Measurements from ENCODE around the gene EPB41L5.
A peak's percentile ranks its signal among the peaks of the same experiment; 100 is the strongest.
"Not testable (repeated sequence)": the region's sequence is repeated elsewhere in the genome, so short reads cannot be mapped to it uniquely, and the experiment has no call there.

The EPB41L5 gene

DNA sequence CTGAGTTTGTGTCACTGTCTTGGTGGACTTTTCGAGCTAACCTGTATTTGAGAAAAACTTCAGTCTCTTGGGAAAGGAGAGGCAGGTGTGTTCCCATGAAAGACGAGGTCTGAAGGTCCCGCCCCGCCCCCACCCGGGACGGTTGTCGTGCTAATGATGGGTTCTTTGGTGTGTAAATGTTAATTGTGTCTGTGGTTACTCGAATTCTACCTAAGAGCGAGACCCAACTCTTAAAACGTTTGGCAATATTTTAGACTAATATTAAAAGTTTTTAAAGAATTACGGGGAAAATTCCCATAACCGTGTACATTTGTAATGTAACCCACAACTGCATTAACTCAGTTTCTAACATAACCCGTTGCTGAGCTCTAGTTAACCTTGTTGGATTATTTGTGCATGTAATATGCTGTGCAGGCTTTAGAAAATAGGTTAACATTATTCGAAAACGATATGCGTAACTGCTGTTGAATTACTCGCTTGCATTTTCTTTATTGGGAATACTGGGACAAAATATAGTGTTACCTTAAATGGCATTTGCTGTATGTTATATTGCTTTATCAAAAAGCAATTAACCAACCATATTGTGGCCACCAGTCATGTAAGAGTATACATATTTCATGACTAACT, 833 bp downstream of the EPB41L5 start:
- Histone ChIP-seq H3K4me1 (ENCODE audit: control insufficient read depth in 1 of 2, insufficient read depth in 2 of 2, low read length in 2 of 2) (peaks cover 4 to 8% of the 10 kb centered on the region in 2 donors), H3K4me3 (ENCODE audit: low read depth in 1 of 2, low read length in 2 of 2) (peak overlapping the region; percentile 71 to 93), H3K27me3 (ENCODE audit: low read depth, low read length) (peaks cover 3% of the 10 kb centered on the region), H3K36me3 (ENCODE audit: control insufficient read depth in 1 of 2, insufficient read depth in 2 of 2, low read length in 2 of 2) (no peaks in the 10 kb centered on the region), H3K9me3 (ENCODE audit: control insufficient read depth in 1 of 2, low read length in 2 of 2) (no peaks in the 10 kb centered on the region), H3K27ac (ENCODE audit: low read length) (peak overlapping the region; percentile 53)

DNA sequence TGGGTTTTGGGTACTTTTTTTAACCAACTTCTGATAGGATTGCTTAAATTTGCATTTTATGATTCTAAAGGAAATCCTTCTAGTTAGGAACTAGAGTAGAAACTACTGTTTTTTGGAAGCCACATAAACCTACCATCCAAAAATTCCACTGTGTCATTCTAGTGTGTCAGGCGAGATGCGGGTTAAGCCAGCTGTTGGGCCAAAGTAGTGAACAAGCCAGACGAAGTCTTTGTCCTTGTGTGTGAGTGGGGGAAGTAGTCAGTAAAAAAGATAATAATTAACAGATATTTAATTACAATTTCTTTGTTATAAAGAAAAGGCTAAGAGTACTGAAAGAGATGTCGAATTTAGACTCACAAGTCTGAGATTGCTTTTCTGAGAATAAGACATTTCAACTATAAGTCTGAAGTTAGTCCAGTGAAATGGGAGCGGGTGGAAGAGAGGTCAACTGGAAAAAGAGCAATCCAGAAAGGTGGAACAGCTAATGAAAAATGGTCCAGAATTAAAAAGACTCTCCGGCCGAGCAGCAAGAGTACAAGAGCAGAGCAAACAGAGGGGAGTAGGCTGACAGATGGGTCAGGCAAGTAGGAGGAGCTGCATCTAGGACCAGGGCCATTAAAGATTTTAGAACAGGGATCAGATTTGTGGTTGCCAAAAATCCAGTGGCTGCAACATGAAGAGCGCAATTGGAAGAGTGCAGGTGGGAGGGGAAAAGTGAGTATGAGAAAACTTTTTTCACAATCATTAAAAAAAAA, 1.5 kb downstream of the EPB41L5 start:
- Histone ChIP-seq H3K36me3 (ENCODE audit: control insufficient read depth in 1 of 2, insufficient read depth in 2 of 2, low read length in 2 of 2) (no peaks in the 10 kb centered on the region), H3K27ac (ENCODE audit: low read length) (no peak overlapping the region), H3K9me3 (ENCODE audit: control insufficient read depth in 1 of 2, low read length in 2 of 2) (no peaks in the 10 kb centered on the region), H3K4me3 (ENCODE audit: low read depth in 1 of 2, low read length in 2 of 2) (peak overlapping the region; percentile 71 to 93), H3K4me1 (ENCODE audit: control insufficient read depth in 1 of 2, insufficient read depth in 2 of 2, low read length in 2 of 2) (peaks cover 4 to 8% of the 10 kb centered on the region in 2 donors), H3K27me3 (ENCODE audit: low read depth, low read length) (peaks cover 3% of the 10 kb centered on the region)

DNA sequence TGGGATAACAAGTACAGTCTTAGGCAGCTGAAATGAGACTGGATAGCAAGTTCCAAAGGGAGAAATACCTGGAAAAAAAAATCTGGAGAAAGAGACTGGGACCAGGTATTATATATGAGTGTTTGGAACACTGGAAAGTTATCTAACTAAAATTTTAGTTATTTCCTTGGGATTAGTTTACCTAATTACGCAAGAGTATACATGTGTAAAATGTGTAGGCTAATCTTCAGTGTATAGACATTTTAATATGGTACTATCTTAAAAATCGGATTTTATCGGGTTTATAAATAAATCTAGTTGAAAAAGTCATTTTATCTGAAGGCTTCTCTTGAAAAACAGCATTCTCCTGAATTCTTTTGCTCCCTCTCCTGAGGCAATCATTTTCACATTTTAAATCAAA, 3.9 kb downstream of the EPB41L5 start:
- Histone ChIP-seq H3K27me3 (ENCODE audit: low read depth, low read length) (peaks cover 3% of the 10 kb centered on the region), H3K27ac (ENCODE audit: low read length) (no peak overlapping the region), H3K9me3 (ENCODE audit: control insufficient read depth in 1 of 2, low read length in 2 of 2) (no peaks in the 10 kb centered on the region), H3K4me1 (ENCODE audit: control insufficient read depth in 1 of 2, insufficient read depth in 2 of 2, low read length in 2 of 2) (peaks cover 4 to 6% of the 10 kb centered on the region in 2 donors), H3K36me3 (ENCODE audit: control insufficient read depth in 1 of 2, insufficient read depth in 2 of 2, low read length in 2 of 2) (no peaks in the 10 kb centered on the region), H3K4me3 (ENCODE audit: low read depth in 1 of 2, low read length in 2 of 2) (no peak overlapping the region)

DNA sequence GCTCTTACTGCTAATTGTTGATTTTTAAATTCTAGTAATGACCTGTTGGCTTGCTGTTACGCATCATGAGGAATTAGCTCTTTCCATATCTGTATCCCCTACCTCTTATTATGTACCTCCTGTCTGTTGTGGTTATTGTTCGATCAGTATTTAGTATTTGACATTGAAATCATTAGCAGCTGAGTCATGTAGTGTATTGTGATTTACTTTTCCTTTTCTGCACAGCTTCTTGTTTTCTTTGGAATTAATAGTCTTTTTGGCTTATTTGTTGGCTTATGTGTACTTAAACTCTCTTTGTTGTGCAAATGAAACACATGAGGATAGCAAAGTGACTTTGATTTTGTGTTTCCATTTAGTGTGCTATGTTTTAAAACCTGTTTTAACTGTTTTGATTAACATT, 4.3 kb downstream of the EPB41L5 start:
- no peak overlapping the region for H3K4me3 ChIP-seq (ENCODE audit: low read depth in 1 of 2, low read length in 2 of 2)
- H3K27me3 ChIP-seq (ENCODE audit: low read depth, low read length) = peaks cover 3% of the 10 kb centered on the region
- H3K9me3 ChIP-seq (ENCODE audit: control insufficient read depth in 1 of 2, low read length in 2 of 2) = no peaks in the 10 kb centered on the region
- H3K27ac ChIP-seq (ENCODE audit: low read length) = no peak overlapping the region
- H3K4me1 ChIP-seq (ENCODE audit: control insufficient read depth in 1 of 2, insufficient read depth in 2 of 2, low read length in 2 of 2) = peaks cover 2 to 3% of the 10 kb centered on the region in 2 donors
- H3K36me3 ChIP-seq (ENCODE audit: control insufficient read depth in 1 of 2, insufficient read depth in 2 of 2, low read length in 2 of 2) = no peaks in the 10 kb centered on the region

DNA sequence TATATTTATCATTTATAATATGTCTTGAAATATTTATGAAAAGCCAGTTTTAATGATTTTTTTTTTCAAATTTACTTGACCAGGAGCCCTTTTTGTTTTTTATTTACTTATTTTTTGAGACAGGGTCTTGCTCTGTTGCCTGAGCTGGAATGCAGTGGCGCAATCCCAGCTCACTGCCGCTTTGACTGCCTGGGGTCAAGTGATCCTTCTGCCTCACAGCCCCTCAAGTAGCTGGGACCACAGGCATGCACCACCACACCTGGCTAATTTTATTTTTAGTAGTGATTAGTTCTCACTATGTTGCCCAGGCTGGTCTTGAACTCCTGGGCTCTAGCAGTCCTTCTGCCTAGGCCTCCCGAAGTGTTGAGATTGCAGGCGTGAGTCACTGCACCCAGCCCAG, 5.7 kb downstream of the EPB41L5 start:
- Histone ChIP-seq H3K4me3 (ENCODE audit: low read depth in 1 of 2, low read length in 2 of 2) (no peak overlapping the region), H3K4me1 (ENCODE audit: control insufficient read depth in 1 of 2, insufficient read depth in 2 of 2, low read length in 2 of 2) (no peaks in the 10 kb centered on the region), H3K27ac (ENCODE audit: low read length) (no peak overlapping the region), H3K27me3 (ENCODE audit: low read depth, low read length) (peaks cover 3% of the 10 kb centered on the region), H3K9me3 (ENCODE audit: control insufficient read depth in 1 of 2, low read length in 2 of 2) (no peaks in the 10 kb centered on the region), H3K36me3 (ENCODE audit: control insufficient read depth in 1 of 2, insufficient read depth in 2 of 2, low read length in 2 of 2) (no peaks in the 10 kb centered on the region)

DNA sequence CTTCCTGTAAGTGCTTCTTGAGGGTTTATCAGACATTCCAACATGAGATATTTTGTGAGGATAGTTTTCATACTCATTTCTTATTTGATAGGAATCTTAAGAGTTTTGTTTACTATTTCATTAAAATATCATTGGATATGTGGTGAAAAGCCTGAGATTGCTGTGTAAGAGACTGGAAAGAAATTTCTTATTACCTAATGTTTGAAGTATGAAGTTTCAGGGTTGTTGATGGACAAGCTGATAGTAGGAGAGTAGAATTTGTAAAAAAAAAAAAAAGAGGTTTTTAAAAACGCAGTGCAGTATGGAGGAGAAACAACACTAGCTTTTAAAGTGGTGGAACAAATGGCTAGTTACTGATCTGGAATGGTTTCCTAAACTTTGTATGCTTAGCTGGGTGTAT, 7.7 kb downstream of the EPB41L5 start:
- Histone ChIP-seq H3K4me1 (ENCODE audit: control insufficient read depth in 1 of 2, insufficient read depth in 2 of 2, low read length in 2 of 2) (no peaks in the 10 kb centered on the region), H3K9me3 (ENCODE audit: control insufficient read depth in 1 of 2, low read length in 2 of 2) (no peaks in the 10 kb centered on the region), H3K27ac (ENCODE audit: low read length) (no peak overlapping the region), H3K27me3 (ENCODE audit: low read depth, low read length) (no peaks in the 10 kb centered on the region), H3K4me3 (ENCODE audit: low read depth in 1 of 2, low read length in 2 of 2) (no peak overlapping the region), H3K36me3 (ENCODE audit: control insufficient read depth in 1 of 2, insufficient read depth in 2 of 2, low read length in 2 of 2) (no peaks in the 10 kb centered on the region)

DNA sequence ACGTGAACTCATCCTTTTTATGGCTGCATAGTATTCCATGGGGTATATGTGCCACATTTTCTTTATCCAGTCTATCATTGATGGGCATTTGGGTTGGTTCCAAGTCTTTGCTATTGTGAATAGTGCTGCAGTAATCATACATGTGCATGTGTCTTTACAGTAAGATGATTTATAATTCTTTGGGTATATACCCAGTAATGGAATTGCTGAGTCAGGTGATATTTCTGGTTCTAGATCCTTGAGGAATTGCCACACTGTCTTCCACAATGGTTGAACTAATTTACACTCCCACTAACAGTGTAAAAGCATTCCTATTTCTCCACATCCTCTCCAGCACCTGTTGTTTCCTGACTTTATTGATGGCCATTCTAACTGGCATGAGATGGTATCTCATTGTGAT, 9.6 kb downstream of the EPB41L5 start:
- not testable (repeated sequence) for H3K27me3 ChIP-seq (ENCODE audit: low read depth, low read length); H3K4me3 ChIP-seq (ENCODE audit: low read depth in 1 of 2, low read length in 2 of 2); H3K9me3 ChIP-seq (ENCODE audit: control insufficient read depth in 1 of 2, low read length in 2 of 2); H3K27ac ChIP-seq (ENCODE audit: low read length); H3K4me1 ChIP-seq (ENCODE audit: control insufficient read depth in 1 of 2, insufficient read depth in 2 of 2, low read length in 2 of 2); H3K36me3 ChIP-seq (ENCODE audit: control insufficient read depth in 1 of 2, insufficient read depth in 2 of 2, low read length in 2 of 2)

DNA sequence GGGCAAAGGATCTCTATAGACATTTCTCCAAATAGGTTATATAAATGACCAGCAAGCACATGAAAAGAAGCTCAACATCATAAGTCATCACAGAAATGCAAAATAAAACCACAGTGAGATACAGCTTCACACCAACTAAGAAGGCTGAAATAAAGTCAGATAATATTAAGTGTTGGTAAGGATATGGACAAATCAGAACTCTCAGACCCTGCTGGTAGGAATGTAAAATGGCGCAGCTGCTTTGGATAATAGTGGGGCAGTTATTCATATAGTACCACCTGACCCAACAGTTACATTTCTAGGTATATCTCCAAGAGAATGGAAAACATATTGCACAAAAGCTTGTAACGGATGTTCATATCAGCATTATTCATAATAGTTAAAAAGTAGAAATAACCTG, 14.0 kb downstream of the EPB41L5 start:
- H3K27me3 ChIP-seq (ENCODE audit: low read depth, low read length) = no peaks in the 10 kb centered on the region
- H3K36me3 ChIP-seq (ENCODE audit: control insufficient read depth in 1 of 2, insufficient read depth in 2 of 2, low read length in 2 of 2) = no peaks in the 10 kb centered on the region
- no peaks in the 10 kb centered on the region for H3K4me1 ChIP-seq (ENCODE audit: control insufficient read depth in 1 of 2, insufficient read depth in 2 of 2, low read length in 2 of 2)
- no peak overlapping the region for H3K27ac ChIP-seq (ENCODE audit: low read length)
- H3K4me3 ChIP-seq (ENCODE audit: low read depth in 1 of 2, low read length in 2 of 2) = no peak overlapping the region
- no peaks in the 10 kb centered on the region for H3K9me3 ChIP-seq (ENCODE audit: control insufficient read depth in 1 of 2, low read length in 2 of 2)

DNA sequence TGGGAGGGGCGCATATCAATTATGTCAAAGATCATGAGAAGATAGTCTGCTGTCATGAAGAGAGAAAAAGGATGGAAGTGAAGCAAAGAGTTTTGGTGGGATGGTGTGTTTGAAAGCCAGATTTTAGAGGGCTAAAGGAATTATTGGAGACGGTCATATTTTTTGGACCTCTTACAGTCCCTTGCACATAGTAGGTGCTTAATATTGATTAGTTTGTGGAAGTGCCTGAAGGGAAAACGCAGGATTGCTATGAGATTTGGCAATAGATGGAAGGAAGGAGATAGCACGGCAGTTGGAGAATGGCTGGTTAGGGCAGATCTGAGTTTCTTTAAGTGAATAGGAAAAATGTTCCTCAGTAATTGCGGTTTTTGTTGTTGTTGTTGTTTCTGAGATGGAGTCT, 15.9 kb downstream of the EPB41L5 start:
- no peak overlapping the region for H3K4me3 ChIP-seq (ENCODE audit: low read depth in 1 of 2, low read length in 2 of 2)
- no peaks in the 10 kb centered on the region for H3K27me3 ChIP-seq (ENCODE audit: low read depth, low read length)
- no peaks in the 10 kb centered on the region for H3K9me3 ChIP-seq (ENCODE audit: control insufficient read depth in 1 of 2, low read length in 2 of 2)
- H3K36me3 ChIP-seq (ENCODE audit: control insufficient read depth in 1 of 2, insufficient read depth in 2 of 2, low read length in 2 of 2) = no peaks in the 10 kb centered on the region
- H3K4me1 ChIP-seq (ENCODE audit: control insufficient read depth in 1 of 2, insufficient read depth in 2 of 2, low read length in 2 of 2) = no peaks in the 10 kb centered on the region
- no peak overlapping the region for H3K27ac ChIP-seq (ENCODE audit: low read length)

DNA sequence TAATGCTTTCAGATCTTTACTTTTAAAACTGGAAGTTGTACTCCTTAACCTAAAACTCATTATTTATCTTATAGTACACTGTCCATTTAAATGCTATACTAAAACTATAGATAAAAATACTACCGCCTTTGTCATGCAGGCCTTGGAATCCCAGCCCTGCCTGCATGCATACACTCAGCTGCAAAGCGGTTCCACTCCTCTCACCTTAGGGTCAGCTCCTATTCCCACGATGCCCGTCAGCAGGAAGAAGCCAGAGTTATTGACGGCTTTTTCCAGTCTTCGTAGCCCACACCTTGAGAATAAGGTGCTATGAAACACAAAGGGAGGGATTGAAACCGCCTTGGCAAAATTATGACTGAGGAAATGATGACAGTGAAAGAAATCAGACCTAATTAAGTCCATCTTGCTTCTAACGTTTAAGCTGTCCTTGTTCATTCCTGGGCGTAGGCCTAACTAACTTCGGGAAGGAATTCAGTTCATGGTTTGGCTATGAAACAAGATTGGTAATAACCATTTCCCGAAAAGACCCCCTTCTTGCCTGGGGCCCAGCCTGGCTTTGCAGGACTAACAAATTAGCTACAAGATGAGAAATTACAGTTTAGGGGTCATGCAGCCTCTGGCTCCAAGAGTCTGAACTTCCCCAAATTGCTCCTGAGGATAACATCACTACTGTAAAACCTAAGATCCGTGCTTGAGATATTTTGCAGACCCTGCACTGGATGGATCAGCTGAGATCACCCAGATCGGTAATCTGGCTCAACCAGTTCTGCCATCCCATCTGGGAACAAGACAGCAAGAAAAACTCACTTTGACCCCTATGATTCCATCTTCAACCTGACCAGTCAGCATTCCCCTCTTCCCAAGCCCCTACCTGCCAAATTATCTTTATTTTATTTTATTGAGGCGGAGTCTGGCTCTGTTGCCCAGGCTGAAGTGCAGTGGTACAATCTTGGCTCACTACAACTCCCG, 17.1 kb downstream of the EPB41L5 start:
- no peak overlapping the region for H3K4me3 ChIP-seq (ENCODE audit: low read depth in 1 of 2, low read length in 2 of 2)
- H3K36me3 ChIP-seq (ENCODE audit: control insufficient read depth in 1 of 2, insufficient read depth in 2 of 2, low read length in 2 of 2) = no peaks in the 10 kb centered on the region
- H3K9me3 ChIP-seq (ENCODE audit: control insufficient read depth in 1 of 2, low read length in 2 of 2) = no peaks in the 10 kb centered on the region

DNA sequence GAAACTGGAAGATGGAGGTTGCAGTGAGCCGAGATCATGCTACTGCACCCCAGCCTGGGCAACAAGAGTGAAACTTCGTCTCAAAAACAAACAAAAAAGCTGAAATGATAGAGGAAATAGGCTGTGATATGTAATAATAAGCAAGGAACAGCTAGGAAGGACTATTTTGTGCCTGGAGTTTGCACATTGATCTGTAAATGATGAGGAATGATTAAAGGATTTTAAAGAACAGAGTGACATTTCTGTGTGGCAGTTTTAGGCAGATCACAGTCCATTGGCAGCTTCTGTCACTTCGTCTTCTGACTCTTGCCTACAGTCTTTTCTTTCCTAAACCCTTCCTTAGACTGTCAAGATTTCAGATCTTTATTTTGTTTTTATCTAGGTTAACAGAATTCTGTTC, 19.4 kb downstream of the EPB41L5 start:
- no peaks in the 10 kb centered on the region for H3K9me3 ChIP-seq (ENCODE audit: control insufficient read depth in 1 of 2, low read length in 2 of 2)
- no peaks in the 10 kb centered on the region for H3K27me3 ChIP-seq (ENCODE audit: low read depth, low read length)
- H3K27ac ChIP-seq (ENCODE audit: low read length) = no peak overlapping the region
- no peaks in the 10 kb centered on the region for H3K36me3 ChIP-seq (ENCODE audit: control insufficient read depth in 1 of 2, insufficient read depth in 2 of 2, low read length in 2 of 2)
- no peak overlapping the region for H3K4me3 ChIP-seq (ENCODE audit: low read depth in 1 of 2, low read length in 2 of 2)
- H3K4me1 ChIP-seq (ENCODE audit: control insufficient read depth in 1 of 2, insufficient read depth in 2 of 2, low read length in 2 of 2) = peaks cover 0 to 3% of the 10 kb centered on the region in 2 donors

More for the DNA sequence above, 17.1 kb downstream of the EPB41L5 start:
- no peaks in the 10 kb centered on the region for H3K27me3 ChIP-seq (ENCODE audit: low read depth, low read length)
- H3K27ac ChIP-seq (ENCODE audit: low read length) = no peak overlapping the region
- no peaks in the 10 kb centered on the region for H3K4me1 ChIP-seq (ENCODE audit: control insufficient read depth in 1 of 2, insufficient read depth in 2 of 2, low read length in 2 of 2)

Measured in muscle layer of duodenum (tissue), 2 donors.